Fibroblast of peridontal ligament (primary cell): ENCODE data around the gene EEF1A2.

ENCODE experiments used
- DNase-seq: peaks from one replicate; pipeline ENCODE4 v3.0.0-alpha.2; 2010; ENCODE audit errors: extremely low read depth

Gene EEF1A2

DNA sequence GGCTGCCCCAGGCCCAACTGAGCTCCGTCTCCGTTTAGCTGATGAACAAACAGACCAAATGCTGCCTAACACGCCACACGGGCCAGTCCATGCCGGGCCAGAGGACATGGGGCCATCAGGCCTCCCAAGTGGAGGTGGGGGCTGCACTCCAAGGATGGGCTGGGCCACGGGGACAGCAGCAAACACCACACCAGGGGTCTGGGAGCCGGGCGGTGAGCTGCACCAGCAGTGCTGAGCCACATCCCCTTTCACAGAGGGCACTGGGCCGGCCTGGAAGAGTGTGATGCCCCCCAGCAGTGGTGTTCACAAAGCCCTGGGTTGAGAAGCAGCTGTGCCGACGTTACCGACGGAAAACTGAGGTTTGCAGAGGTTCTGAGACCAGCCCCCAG is 29.2 kb downstream of the EEF1A2 start:
- no peak for DNase-seq

DNA sequence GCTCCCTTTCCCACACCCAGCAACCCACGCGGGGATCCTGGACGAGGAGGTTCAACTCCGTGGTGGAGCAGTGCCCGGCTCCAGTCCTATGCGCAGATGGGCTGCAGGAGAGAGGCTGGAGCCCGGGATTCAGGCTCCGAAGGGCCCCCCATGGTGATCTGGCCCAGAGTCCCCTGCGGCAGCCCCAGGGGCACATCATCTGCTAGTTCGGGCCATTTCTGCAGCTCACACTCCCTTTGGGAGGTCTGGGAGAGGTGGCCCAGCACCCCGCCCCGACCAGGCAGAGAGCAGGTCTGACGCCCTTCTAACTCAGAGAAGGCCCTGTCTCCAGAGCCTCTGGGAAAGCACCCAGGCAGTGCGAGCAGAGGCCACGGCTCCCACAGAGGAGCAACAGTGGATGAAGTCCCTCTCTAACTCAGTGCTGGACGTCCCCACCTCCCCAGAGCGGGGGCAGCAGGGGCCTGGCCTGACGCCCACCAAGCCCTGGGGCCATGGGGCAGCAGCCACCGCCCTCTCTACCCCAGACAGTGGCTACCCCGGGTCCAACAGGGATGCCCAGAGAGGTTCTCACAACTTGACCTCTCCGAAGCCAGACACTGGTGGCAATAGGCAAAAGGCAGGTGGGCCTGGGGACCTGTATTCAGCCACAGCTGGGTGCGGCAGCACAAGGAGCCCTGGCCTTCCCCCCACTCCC is 29.7 kb downstream of the EEF1A2 start:
- no peak for DNase-seq

DNA sequence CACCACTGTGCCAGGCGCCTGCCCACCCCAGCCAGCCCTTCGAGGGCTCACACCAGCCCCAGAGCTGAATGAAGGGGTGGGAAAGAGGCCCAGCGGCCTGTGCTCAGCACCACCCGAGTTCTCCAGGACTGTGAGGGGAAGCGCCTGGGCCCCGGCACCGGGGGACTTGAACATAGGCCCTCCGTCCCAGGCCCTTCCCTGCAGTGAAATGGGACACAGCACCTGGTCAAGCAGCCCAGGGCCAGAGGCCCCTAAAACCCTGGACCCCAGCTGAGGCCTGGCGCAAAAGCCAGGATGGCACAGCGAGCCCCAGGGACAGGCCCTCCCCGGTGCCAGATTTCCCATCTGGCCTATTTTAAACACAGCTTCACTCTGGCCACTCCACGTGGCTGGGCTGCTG is 30.5 kb downstream of the EEF1A2 start:
- DNase-seq, result no peak

DNA sequence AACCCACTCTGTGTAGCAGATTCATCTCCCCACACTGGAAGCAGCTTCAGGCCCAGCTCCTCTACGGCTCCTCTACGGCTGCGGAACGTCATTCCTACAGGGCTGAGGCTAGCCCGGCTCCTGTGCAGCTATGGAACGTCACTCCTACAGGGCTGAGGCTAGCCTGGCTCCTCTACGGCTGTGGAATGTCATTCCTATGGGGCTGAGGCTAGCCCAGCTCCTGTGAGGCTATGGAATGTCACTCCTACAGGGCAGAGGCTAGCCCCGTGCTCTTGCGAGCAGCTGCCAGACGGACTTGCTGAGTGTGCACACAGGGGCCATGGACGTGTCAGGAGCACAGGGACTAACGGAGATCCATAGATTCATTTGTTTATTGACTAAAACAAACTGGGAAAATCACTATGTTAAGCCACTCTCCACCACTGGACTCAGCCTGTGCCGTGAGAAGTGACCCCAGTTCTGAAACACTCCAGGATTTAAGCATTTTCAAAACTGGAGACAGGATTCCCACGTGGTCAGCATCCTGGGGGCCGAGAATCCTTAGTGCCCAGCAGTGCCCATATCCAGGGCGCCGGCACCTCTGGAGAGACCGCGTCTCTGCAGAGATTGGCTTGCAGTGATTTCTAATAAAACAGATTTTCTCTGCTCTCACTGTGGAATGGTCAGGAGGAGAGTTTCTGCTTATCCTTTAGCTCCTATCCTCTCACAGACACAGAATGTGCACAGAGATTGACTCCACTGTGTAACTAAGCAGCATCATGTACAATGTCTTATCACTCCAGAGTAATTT is 31.4 kb downstream of the EEF1A2 start:
- DNase-seq, result no peak

DNA sequence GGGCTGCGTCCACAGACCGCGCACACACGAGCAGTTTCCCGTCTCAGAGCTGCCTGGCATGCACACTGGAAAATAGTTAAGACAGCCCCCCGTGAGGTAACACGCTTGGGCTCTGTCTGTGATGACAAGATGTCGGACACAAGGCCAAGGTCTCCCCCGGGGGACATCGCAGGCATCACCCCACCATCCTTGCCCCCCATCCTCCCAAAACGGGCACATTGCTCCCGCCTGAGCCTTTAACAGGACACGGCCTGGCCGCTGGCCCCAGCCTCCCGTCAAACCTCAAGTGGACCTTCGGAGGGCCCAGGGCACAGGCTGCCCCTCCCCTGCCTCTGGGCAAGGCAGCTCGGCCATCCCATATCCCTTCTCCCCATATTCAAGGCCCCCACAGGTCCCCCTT is 32.0 kb downstream of the EEF1A2 start:
- no peak for DNase-seq

DNA sequence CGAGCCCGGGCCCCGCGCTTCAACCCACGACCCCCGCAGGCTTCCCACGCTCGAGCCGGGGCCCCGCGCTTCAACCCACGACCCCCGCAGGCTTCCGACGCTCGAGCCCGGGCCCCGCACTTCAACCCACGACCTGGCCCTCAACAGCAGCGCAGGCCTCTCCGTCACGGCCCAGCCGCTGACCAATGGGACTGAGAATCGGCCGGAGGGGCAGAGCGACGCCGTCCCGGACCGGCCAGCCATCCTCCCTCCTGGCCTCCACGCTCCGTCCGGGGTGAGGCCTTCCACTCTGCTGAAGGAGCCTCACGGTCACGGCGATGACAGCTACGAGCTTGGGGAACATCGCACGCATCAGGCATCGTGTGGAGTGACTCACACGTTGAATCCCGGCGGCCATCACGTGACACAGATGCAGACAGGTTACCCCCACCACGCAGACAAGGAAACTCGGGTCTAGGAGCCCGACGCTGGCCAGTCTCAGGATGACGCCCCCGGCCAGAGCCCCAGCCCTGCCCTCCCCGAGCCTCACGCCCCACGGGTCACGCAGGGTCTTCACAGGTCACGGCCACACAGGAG is 32.5 kb downstream of the EEF1A2 start:
- no peak for DNase-seq

DNA sequence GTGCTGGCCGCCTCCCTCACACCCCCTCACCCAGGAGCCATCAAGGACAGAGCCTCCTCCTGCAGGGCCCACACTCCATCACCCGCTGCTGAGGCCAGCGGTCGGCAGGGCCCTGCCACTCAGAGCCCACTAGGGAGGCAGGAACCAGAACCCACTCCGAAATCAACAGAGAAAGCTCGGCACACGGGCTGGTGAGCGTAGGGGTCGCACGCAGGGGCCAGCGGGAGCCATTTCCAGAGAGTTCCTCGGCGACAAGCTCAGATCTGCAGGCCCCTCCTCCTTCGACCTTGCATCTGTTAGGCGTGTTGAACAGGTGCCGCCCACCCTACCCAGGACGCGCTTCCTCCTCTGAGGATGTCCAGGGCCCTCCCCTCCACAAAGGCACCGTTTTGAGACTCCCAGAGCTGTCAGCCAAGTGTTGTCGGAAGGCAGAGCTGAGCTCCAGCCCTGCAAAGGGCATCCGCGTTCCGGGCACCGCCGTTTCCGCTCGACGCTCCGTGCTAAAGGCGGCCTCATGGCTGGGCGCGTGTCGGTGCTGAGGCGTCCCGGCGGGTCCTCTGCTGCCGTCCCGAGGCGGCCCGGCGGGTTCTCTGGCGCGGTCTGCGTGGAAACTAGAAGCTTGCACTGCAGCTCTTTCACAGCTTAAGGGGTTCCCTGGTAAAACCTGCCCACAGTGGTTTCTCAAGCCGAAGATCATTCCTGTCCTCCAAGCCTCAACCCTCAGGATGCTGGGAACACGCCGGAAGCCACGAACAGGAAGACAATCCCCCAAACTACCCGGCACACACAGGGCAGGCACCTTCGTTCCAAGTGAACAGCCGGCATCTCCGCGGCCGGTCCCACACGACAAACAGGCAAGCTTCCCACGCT is 33.3 kb downstream of the EEF1A2 start:
- DNase-seq, result no peak

DNA sequence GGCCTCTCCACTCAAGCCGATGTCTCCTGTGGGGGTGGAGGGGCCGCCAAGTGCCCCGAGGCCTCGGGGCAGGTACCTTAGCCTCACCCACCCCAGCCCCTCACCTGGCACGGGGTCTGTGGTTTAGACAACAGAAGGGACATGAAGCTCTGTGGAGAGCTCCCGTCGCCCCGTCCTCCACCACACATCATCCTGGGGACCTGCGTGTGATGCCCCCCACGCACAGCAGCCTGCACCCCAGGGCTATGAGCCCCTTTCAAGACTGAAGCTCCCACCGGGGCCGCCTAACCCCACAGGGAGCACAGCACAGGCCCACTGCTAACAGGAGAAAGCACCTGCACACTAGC is 34.6 kb downstream of the EEF1A2 start:
- DNase-seq, result no peak

DNA sequence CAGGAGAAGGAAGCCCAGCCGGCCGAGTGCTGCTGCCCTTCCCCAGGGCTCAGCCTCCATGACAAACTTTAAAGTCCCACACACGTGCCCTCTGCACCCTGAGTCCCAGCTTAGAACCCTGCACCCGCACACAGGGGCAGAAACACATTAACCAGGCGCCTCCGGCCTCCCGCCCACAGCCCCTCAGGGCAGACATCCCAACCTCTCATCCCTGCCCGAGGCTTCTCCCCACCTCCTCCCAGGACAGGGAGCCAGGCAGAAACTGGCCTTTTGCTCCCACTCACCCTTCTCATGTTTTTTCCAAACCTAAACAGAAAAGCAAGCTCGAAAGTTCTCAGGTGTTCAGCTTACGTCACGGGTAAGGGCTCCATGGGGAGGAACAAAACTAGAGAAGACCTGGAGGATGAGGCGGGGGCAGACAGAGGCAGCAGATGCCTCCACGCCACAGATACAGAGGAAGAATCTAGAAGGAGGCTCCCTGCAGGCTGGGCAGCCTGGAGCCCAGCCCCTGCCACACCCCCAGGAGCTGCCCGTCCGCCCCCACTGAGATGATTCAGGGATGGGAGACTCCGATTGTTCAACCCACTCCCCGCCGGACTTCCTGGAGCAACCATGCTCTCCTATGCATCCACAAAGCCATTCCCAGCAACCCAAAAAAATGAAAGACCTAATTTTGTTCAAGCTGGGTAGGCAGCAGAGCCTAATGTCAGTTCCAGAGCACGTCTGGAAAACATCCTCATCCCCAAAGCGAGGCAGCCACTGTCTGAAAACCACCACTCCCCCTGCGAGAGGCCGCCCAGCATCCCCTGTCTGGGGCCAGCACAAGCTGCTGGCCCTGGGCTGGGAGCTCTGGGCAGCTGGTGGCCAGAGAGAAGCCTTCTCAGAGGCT is 35.2 kb downstream of the EEF1A2 start:
- no peak for DNase-seq

DNA sequence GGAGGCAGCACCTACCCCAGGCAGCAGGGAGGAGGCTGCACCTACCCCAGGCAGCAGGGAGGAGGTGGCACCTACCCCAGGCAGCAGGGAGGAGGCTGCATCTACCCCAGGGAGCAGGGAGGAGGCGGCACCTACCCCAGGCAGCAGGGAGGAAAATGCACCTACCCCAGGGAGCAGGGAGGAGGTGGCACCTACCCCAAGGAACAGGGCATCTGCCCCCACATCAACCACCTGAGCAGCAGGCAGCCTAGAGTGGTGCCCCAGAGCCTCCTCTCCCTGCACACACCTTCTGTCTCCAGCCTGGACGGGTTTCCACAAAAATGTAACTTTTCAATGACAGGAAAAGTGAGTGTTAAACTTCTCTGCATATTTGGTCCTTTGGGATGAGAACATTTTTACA is 36.6 kb downstream of the EEF1A2 start:
- no peak for DNase-seq

DNA sequence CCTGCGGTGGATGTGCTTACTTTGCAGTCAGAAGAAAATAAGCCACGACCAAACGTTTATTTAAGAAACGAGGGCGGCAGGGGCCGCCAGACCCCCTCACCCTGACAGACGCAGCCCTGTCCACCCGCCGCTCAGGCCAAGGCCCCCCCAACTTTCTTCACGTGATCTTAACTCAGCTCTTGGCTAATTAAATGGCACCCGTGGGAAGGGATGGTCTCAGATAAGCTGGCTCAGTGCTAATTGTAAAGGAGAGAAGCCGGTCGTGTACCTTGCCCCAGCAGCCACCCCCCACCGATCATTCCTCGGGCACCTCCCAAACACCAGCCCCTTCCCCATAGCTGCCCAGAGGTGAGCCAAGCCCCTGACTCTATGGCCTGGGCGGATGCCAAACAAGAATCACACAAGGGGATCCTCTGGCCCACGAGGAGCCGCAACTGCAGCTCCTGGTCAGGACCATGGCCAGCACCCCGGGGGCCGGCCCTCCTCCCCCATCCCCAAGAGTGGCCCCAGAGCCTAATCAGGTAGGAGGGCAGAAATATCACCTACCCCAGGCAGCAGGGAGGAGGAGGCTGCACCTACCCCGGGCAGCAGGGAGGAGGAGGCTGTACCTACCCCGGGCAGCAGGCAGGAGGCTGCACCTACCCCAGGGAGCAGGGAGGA is 37.6 kb downstream of the EEF1A2 start:
- no peak for DNase-seq

DNA sequence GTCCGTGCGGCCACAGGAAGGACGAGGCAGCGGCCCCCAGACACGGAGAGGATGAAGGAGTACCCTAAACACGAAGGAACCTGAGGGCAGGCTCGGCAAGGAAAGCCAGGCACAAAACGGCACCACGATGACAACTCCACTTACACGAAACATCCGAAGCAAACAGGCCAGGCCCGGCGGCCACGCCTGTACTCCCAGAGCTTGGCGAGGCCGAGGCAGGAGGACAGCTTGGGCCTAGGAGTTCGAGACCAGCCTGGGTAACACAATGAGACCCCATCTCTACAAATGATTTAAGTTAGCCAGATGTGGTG is 39.9 kb downstream of the EEF1A2 start:
- DNase-seq, result no peak

DNA sequence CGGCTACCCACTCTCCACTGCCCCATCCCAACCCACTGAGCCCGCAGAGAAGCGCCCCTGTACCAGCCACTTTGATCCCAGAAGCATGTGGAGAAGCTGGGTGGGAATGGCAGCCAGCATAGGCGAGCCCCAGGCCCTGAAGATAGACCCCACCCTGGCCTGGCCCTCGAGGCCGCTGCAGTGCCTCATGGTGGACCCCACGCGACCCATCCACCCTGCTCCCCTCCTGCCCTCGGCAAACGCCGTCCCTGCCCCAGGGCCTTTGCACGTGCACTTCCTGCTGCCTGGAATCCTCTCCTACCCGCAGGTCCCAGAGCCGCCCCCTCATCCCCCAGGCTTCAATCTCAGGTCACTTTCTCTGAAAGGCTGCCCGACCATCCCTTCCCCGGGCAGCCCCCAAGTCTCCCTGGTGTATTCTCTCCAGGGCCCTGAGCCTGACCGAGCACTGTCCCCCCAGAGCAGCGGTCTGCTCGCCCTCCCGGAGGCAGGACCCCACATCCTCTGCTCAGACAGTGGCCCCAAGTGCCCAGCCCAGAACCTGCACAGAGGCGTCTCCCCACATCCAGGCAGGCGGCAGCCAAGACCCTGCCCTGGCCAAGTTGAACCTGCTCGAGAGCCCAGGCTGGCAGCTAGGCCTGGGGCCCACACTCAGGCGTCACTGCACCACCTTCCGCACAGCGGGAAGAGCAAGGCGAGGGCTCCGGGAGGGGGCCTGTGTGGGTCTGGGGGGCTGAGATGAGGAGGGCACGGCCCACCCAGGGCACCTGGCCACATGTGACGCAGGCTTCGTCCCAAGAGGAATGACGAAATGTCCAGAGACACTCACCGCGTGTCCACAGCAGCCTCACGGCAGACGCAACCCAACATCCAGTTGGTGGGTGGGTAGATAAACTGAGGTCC is 40.5 kb downstream of the EEF1A2 start:
- no peak for DNase-seq

DNA sequence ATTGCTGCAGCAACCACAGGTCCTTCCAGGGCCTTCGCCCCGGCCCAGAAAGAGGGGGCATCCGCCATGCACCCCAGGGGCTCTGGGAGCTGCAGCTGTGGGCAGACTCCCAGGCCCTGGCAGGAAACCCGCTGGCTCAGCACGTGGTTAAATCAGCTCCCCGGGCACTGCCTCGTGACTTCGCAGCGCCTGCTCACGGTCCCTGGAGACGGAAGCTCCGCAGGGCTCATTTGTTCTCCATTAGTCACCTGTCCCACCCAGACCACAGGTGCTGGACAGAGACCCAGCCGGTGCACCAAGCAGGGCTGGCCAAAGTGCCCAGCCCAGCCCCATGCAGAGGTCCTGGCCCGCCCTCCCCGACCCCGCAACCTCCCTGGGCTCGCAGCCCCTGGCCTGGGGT is 41.1 kb downstream of the EEF1A2 start:
- no peak for DNase-seq

DNA sequence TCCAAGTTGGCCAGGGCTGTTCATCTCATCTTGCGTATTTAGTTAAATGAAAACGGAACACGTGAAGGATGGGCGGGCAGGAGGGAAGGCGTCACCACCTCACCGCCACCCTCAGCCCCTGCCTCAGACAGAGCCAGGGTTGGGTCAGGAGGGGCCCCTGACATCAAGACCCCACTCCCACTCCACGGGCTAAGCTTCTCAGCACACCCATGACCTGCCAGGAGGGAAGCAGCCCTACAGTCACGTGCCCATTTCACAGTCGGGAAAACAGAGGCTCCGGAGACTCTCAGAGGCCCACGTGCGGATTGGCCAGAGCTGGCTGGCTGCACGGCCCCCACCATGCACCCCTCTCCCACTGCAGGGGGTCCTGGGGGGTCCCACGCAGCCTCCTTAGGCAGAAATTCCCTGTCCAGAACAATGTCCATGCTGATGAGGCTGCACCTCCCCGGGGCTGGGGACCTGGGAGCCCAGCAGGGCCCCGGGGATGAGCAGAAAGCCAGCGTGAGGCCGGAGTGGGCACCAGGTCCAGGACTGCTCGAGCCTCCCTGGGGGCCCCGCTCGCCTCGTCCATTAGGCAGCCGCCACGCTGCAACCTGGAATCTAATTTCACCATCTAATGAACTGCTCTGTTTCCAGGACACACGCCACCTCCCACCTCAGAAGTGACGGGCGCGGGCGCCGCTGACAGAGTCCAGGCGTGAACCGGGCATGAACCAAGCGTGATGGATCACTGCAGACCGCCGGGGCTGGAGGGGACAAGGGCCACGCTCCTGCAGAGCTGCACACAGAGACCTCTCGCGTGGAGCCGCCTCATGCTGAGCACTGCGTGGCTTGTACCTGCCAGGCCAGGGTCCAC is 42.2 kb downstream of the EEF1A2 start:
- no peak for DNase-seq

DNA sequence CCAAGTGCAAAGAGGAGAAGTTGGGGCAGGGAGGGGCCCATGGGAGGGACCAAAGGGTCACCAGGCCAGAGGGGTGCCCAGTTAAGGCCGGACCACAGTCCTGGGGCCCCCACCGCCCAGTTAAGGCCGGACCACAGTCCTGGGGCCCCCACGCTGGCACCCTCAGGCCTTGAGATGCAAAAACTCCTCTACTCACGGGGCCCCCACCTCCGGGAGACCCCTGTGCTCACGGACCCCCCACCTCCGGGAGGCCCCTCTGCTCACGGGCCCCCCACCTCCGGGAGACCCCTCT is 43.4 kb downstream of the EEF1A2 start:
- DNase-seq, result no peak

DNA sequence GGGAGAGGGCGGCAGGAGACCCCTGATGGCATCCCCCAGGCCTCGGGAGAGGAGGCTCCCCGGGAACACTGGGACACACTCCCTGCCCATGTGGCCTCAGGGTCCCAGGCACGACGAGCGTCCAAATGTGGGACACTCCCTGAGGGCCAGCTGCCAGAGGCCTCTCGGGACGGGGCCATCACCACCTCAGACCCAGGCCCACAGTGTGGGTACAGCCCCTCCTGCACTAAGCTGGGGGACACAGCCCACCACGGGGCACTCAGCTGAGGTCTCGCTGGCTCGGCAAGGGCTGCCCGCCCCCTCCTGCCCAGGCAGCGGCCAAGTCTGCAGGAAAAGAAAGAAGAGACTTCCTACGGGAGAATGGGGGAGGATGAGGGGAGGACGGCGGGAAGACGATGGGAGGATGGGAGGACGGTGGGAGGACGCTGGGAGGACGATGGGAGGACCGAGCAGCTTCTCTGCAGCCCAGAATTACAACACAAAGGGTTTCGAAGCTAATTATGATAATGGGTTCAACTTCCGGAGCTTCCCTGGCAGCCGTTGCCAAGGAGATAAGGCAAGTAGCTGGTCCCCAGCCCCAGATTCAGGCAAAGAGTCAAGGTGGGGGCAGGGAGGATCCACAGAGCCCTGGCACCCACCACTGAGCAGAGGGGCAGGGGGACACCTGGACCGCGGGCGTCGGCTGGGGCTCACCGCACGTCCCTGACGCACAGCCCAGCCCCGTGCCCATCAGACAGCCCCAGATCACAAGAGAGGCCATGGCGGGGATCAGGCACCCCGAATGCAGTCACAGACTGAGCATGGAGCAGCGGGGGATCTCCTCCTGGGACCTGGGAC is 43.9 kb downstream of the EEF1A2 start:
- DNase-seq, result no peak

DNA sequence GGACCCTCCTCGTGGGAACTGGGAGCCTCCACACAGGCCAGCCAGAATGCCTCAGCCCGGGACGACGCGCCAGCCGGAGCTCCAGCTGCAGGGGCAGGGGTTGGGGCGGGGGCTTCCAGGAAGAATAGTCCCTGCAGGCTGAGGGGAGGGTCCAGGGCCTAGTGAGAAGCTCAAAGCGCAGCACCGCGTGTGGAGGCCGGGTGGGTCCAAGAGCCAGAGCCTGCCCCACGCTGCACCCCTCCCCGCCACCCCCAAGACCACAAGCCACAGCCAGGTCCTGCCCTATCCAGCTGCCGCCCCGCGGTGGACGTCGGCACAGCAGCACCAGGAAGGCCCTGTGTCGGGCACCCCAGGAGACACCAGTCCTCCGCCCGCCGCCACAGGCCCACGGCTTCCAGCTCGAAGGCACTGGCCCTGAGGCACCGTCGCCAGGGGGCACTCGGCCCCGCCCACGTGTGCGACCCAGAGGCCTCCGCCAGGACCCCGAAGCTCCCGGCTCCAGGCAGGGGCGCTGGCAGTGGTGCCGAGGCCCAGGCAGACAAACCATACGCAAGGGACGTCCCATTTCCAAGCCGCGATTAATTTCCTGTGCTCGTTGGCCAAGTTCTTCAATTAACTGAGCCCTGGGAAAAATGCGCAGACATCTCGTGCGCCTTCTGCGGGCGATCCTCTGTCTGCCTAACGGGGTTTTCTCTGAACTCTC is 45.9 kb downstream of the EEF1A2 start:
- no peak for DNase-seq
